HEK293 (cell line): ENCODE data around the gene MFAP1.

Experiments
- BCL11B ChIP-seq: fragments of 450-650 bp; formaldehyde crosslinking; IDR thresholded peaks from 2 replicates; pipeline ENCODE4 v1.5.1; 2016; ENCODE audit warnings: low read depth, missing biosample characterization, missing genetic modification characterization
- GLIS1 ChIP-seq: fragments of 450-650 bp; formaldehyde crosslinking; IDR thresholded peaks from 2 replicates; pipeline ENCODE4 v1.5.1; 2016; ENCODE audit warnings: missing biosample characterization, missing genetic modification characterization
- MYNN ChIP-seq: fragments of 450-650 bp; formaldehyde crosslinking; IDR thresholded peaks from 2 replicates; pipeline ENCODE4 v1.5.1; 2016; ENCODE audit warnings: missing biosample characterization, missing genetic modification characterization, borderline replicate concordance
- MZF1 ChIP-seq: fragments of 450-650 bp; formaldehyde crosslinking; IDR thresholded peaks from 2 replicates; pipeline ENCODE4 v1.5.1; 2017; ENCODE audit warnings: missing biosample characterization, missing genetic modification characterization, borderline replicate concordance
- PRDM1 ChIP-seq: fragments of 450-650 bp; formaldehyde crosslinking; IDR thresholded peaks from 2 replicates; pipeline ENCODE4; 2016; ENCODE audit warnings: missing biosample characterization, missing genetic modification characterization
- SP2 ChIP-seq: fragments of 450-650 bp; formaldehyde crosslinking; IDR thresholded peaks from 2 replicates; pipeline ENCODE4 v1.5.1; 2016; ENCODE audit warnings: missing biosample characterization, missing genetic modification characterization
- SP3 ChIP-seq: fragments of 450-650 bp; formaldehyde crosslinking; IDR thresholded peaks from 2 replicates; pipeline ENCODE4 v1.5.1; 2016; ENCODE audit warnings: missing biosample characterization, missing genetic modification characterization
- YY2 ChIP-seq: fragments of 450-650 bp; formaldehyde crosslinking; IDR thresholded peaks from 2 replicates; pipeline ENCODE4 v1.5.1; 2016; ENCODE audit warnings: missing biosample characterization, missing genetic modification characterization
- ZBTB20 ChIP-seq: fragments of 450-650 bp; formaldehyde crosslinking; IDR thresholded peaks from 2 replicates; pipeline ENCODE4 v1.5.1; 2016; ENCODE audit warnings: missing biosample characterization, missing genetic modification characterization
- ZIC2 ChIP-seq: fragments of 450-650 bp; formaldehyde crosslinking; IDR thresholded peaks from 2 replicates; pipeline ENCODE4 v1.5.1; 2016; ENCODE audit warnings: missing biosample characterization, missing genetic modification characterization
- ZNF157 ChIP-seq: fragments of 450-650 bp; formaldehyde crosslinking; IDR thresholded peaks from 2 replicates; pipeline ENCODE4 v1.5.1; 2016; ENCODE audit warnings: missing biosample characterization, missing genetic modification characterization
- ZNF184 ChIP-seq: fragments of 450-650 bp; IDR thresholded peaks from 2 replicates; pipeline ENCODE4 v1.5.1; 2018; ENCODE audit warnings: missing biosample characterization, mild to moderate bottlenecking, missing genetic modification characterization
- ZNF19 ChIP-seq: fragments of 450-650 bp; formaldehyde crosslinking; IDR thresholded peaks from 2 replicates; pipeline ENCODE4; 2016; ENCODE audit warnings: missing biosample characterization, missing genetic modification characterization, low read depth
- ZNF223 ChIP-seq: fragments of 450-650 bp; formaldehyde crosslinking; IDR thresholded peaks from 2 replicates; pipeline ENCODE4 v1.5.1; 2016; ENCODE audit warnings: missing biosample characterization, missing genetic modification characterization
- ZNF404 ChIP-seq: fragments of 450-650 bp; formaldehyde crosslinking; IDR thresholded peaks from 2 replicates; pipeline ENCODE4 v1.5.1; 2017; ENCODE audit warnings: missing biosample characterization, missing genetic modification characterization
- ZNF416 ChIP-seq: fragments of 450-650 bp; formaldehyde crosslinking; IDR thresholded peaks from 2 replicates; pipeline ENCODE4 v1.5.1; 2016; ENCODE audit warnings: missing biosample characterization, missing genetic modification characterization
- TF ChIP-seq, protein P1 (sequence below): fragments of 450-650 bp; formaldehyde crosslinking; IDR thresholded peaks from 2 replicates; pipeline ENCODE4 v1.5.1; 2016; ENCODE audit warnings: missing biosample characterization, missing genetic modification characterization
- TF ChIP-seq, protein P2 (sequence below): fragments of 450-650 bp; formaldehyde crosslinking; IDR thresholded peaks from 2 replicates; pipeline ENCODE4 v1.5.1; 2016; ENCODE audit warnings: missing biosample characterization, missing genetic modification characterization
- TF ChIP-seq, protein P3 (sequence below): fragments of 450-650 bp; formaldehyde crosslinking; IDR thresholded peaks from 2 replicates; pipeline ENCODE4 v1.5.1; 2016; ENCODE audit warnings: missing biosample characterization, missing genetic modification characterization
- TF ChIP-seq, protein P4 (sequence below): fragments of 450-650 bp; formaldehyde crosslinking; IDR thresholded peaks from 2 replicates; pipeline ENCODE4 v1.5.1; 2016; ENCODE audit warnings: missing biosample characterization, missing genetic modification characterization
- TF ChIP-seq, protein P5 (sequence below): fragments of 450-650 bp; formaldehyde crosslinking; IDR thresholded peaks from 2 replicates; pipeline ENCODE4 v1.5.1; 2016; ENCODE audit warnings: missing biosample characterization, missing genetic modification characterization
- TF ChIP-seq, protein P6 (sequence below): fragments of 450-650 bp; formaldehyde crosslinking; IDR thresholded peaks from 2 replicates; pipeline ENCODE4 v1.5.1; 2016; ENCODE audit warnings: missing biosample characterization, missing genetic modification characterization, borderline replicate concordance
- TF ChIP-seq, protein P7 (sequence below): fragments of 450-650 bp; formaldehyde crosslinking; IDR thresholded peaks from 2 replicates; pipeline ENCODE4 v1.5.1; 2016; ENCODE audit warnings: missing biosample characterization, missing genetic modification characterization

MFAP1 gene

DNA sequence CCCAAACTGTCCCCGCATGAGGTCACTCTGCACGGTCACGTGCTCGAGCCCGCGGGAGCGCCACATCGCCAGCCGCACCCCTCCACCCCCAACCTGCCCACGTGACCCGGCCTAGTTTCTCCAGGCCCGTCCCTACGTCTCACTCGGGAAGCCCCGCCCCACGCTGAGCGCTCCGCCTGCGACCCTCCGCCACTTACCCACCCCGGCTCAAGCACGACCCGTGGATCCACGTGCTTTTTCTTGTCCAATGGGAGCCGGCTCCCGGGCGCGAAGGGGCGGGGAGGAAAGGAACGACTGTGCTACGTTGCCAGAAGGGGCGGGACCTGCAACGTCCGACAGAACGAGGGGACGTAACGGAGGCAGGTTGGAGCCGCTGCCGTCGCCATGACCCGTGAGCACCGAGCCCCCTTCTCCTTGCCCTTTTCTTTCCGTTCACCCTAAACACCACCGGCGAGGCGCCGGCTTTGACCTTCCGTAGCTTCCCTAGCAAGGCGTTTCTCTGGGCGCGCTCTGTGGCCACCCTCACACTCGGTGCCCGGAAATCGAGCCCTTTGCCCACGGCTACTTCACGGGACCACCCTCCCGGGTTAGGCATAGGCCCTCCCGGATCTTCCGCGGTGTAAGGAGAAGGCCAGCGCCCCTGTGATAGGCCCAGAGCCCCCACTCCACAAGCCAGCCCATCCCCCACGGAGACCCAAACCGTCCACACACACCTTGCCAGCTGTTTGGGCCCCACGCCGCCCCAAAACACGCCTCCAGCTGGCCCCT is 32.3 kb downstream of the MFAP1 start, which contains the start of gene SERF2 (continued):
- no peak for TF ChIP-seq ZNF223 (tag by site-specific recombination)
- TF ChIP-seq ZIC2: peak; percentile 22; the same call in 1 of the 2 replicates
- TF ChIP-seq, protein P1, sequence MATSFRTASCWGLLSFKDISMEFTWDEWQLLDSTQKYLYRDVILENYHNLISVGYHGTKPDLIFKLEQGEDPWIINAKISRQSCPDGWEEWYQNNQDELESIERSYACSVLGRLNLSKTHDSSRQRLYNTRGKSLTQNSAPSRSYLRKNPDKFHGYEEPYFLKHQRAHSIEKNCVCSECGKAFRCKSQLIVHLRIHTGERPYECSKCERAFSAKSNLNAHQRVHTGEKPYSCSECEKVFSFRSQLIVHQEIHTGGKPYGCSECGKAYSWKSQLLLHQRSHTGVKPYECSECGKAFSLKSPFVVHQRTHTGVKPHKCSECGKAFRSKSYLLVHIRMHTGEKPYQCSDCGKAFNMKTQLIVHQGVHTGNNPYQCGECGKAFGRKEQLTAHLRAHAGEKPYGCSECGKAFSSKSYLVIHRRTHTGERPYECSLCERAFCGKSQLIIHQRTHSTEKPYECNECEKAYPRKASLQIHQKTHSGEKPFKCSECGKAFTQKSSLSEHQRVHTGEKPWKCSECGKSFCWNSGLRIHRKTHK (tag by site-specific recombination): no peak
- TF ChIP-seq, protein P2, sequence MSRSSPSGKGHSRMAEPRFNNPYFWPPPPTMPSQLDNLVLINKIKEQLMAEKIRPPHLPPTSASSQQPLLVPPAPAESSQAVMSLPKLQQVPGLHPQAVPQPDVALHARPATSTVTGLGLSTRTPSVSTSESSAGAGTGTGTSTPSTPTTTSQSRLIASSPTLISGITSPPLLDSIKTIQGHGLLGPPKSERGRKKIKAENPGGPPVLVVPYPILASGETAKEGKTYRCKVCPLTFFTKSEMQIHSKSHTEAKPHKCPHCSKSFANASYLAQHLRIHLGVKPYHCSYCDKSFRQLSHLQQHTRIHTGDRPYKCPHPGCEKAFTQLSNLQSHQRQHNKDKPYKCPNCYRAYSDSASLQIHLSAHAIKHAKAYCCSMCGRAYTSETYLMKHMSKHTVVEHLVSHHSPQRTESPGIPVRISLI (tag by site-specific recombination): no peak
- TF ChIP-seq ZNF157: no peak
- TF ChIP-seq ZBTB20: no peak
- peak; percentile 80 for TF ChIP-seq SP3 (tag by site-specific recombination)
- no peak for TF ChIP-seq ZNF184 (tag by site-specific recombination)
- TF ChIP-seq, protein P3, sequence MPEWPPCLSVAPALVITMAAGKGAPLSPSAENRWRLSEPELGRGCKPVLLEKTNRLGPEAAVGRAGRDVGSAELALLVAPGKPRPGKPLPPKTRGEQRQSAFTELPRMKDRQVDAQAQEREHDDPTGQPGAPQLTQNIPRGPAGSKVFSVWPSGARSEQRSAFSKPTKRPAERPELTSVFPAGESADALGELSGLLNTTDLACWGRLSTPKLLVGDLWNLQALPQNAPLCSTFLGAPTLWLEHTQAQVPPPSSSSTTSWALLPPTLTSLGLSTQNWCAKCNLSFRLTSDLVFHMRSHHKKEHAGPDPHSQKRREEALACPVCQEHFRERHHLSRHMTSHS (tag by site-specific recombination): no peak
- TF ChIP-seq ZNF19 (tag by site-specific recombination): no peak
- no peak for TF ChIP-seq MZF1 (tag by site-specific recombination)
- peak; percentile 65; the same call in 1 of the 2 replicates for TF ChIP-seq GLIS1 (tag by site-specific recombination)
- TF ChIP-seq, protein P4, sequence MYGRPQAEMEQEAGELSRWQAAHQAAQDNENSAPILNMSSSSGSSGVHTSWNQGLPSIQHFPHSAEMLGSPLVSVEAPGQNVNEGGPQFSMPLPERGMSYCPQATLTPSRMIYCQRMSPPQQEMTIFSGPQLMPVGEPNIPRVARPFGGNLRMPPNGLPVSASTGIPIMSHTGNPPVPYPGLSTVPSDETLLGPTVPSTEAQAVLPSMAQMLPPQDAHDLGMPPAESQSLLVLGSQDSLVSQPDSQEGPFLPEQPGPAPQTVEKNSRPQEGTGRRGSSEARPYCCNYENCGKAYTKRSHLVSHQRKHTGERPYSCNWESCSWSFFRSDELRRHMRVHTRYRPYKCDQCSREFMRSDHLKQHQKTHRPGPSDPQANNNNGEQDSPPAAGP: 0 out of 2 replicates have a peak, but pooled peaks have one; percentile 19
- TF ChIP-seq YY2 (tag by site-specific recombination): no peak
- TF ChIP-seq PRDM1 (tag by site-specific recombination): no peak
- no peak for TF ChIP-seq ZNF404
- TF ChIP-seq, protein P5, sequence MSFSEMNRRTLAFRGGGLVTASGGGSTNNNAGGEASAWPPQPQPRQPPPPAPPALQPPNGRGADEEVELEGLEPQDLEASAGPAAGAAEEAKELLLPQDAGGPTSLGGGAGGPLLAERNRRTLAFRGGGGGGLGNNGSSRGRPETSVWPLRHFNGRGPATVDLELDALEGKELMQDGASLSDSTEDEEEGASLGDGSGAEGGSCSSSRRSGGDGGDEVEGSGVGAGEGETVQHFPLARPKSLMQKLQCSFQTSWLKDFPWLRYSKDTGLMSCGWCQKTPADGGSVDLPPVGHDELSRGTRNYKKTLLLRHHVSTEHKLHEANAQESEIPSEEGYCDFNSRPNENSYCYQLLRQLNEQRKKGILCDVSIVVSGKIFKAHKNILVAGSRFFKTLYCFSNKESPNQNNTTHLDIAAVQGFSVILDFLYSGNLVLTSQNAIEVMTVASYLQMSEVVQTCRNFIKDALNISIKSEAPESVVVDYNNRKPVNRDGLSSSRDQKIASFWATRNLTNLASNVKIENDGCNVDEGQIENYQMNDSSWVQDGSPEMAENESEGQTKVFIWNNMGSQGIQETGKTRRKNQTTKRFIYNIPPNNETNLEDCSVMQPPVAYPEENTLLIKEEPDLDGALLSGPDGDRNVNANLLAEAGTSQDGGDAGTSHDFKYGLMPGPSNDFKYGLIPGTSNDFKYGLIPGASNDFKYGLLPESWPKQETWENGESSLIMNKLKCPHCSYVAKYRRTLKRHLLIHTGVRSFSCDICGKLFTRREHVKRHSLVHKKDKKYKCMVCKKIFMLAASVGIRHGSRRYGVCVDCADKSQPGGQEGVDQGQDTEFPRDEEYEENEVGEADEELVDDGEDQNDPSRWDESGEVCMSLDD: peak; percentile 92; the same call in 1 of the 2 replicates
- TF ChIP-seq, protein P6, sequence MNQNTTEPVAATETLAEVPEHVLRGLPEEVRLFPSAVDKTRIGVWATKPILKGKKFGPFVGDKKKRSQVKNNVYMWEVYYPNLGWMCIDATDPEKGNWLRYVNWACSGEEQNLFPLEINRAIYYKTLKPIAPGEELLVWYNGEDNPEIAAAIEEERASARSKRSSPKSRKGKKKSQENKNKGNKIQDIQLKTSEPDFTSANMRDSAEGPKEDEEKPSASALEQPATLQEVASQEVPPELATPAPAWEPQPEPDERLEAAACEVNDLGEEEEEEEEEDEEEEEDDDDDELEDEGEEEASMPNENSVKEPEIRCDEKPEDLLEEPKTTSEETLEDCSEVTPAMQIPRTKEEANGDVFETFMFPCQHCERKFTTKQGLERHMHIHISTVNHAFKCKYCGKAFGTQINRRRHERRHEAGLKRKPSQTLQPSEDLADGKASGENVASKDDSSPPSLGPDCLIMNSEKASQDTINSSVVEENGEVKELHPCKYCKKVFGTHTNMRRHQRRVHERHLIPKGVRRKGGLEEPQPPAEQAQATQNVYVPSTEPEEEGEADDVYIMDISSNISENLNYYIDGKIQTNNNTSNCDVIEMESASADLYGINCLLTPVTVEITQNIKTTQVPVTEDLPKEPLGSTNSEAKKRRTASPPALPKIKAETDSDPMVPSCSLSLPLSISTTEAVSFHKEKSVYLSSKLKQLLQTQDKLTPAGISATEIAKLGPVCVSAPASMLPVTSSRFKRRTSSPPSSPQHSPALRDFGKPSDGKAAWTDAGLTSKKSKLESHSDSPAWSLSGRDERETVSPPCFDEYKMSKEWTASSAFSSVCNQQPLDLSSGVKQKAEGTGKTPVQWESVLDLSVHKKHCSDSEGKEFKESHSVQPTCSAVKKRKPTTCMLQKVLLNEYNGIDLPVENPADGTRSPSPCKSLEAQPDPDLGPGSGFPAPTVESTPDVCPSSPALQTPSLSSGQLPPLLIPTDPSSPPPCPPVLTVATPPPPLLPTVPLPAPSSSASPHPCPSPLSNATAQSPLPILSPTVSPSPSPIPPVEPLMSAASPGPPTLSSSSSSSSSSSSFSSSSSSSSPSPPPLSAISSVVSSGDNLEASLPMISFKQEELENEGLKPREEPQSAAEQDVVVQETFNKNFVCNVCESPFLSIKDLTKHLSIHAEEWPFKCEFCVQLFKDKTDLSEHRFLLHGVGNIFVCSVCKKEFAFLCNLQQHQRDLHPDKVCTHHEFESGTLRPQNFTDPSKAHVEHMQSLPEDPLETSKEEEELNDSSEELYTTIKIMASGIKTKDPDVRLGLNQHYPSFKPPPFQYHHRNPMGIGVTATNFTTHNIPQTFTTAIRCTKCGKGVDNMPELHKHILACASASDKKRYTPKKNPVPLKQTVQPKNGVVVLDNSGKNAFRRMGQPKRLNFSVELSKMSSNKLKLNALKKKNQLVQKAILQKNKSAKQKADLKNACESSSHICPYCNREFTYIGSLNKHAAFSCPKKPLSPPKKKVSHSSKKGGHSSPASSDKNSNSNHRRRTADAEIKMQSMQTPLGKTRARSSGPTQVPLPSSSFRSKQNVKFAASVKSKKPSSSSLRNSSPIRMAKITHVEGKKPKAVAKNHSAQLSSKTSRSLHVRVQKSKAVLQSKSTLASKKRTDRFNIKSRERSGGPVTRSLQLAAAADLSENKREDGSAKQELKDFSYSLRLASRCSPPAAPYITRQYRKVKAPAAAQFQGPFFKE (tag by site-specific recombination): 0 out of 2 replicates have a peak, but pooled peaks have one; percentile 75
- TF ChIP-seq MYNN (tag by site-specific recombination): no peak
- TF ChIP-seq BCL11B (tag by site-specific recombination): 0 out of 2 replicates have a peak, but pooled peaks have one; percentile 13
- TF ChIP-seq SP2 (tag by site-specific recombination): peak; percentile 96
- no peak for TF ChIP-seq ZNF416 (tag by site-specific recombination)
- TF ChIP-seq, protein P7, sequence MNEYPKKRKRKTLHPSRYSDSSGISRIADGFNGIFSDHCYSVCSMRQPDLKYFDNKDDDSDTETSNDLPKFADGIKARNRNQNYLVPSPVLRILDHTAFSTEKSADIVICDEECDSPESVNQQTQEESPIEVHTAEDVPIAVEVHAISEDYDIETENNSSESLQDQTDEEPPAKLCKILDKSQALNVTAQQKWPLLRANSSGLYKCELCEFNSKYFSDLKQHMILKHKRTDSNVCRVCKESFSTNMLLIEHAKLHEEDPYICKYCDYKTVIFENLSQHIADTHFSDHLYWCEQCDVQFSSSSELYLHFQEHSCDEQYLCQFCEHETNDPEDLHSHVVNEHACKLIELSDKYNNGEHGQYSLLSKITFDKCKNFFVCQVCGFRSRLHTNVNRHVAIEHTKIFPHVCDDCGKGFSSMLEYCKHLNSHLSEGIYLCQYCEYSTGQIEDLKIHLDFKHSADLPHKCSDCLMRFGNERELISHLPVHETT (tag by site-specific recombination): no peak
